Colonic mucosa (tissue), 4 donors: ENCODE results near the gene GASK1A. TPM values are rescaled to one million over a fixed set of nuclear protein-coding genes. Genes with fewer than 3 reads are reported as not detected.

Source experiments
- DNase-seq: peaks from one replicate; pipeline ENCODE4 v3.0.0-alpha.2; 2020
- H3K27ac ChIP-seq: fragments of 200-600 bp; one replicate; pipeline ENCODE4 v1.8.0; 2021
- H3K27me3 ChIP-seq: fragments of 200-600 bp; one replicate; pipeline ENCODE4 v1.8.0; 2021
- H3K36me3 ChIP-seq: fragments of 200-600 bp; one replicate; pipeline ENCODE4 v1.8.0; 2021
- H3K4me1 ChIP-seq: fragments of 200-600 bp; one replicate; pipeline ENCODE4 v1.8.0; 2021; ENCODE audit warnings: mild to moderate bottlenecking
- H3K4me3 ChIP-seq: fragments of 200-600 bp; one replicate; pipeline ENCODE4 v1.8.0; 2021
- H3K9ac ChIP-seq, 2 donors: one replicate each; pipeline ENCODE4 v1.7.0; 2013; ENCODE audit warnings: control low read depth in 2 of 2, low read depth in 2 of 2, low read length in 2 of 2
- H3K9me3 ChIP-seq: fragments of 200-600 bp; one replicate; pipeline ENCODE4 v1.8.0; 2021
- CTCF ChIP-seq: fragments of 200-600 bp; IDR thresholded peaks from one replicate; pipeline ENCODE4 v1.8.0; 2022; ENCODE audit warnings: antibody characterized with exemption, mild to moderate bottlenecking
- intact Hi-C: fragments of 100-400 bp; cut with DNase I; formaldehyde crosslinking; loops from one replicate; pipeline ENCODE4 v1.14.1; 2022
- total RNA-seq, 2 donors: library from RNA; stranded (reverse); fragmentation: NEBNext Ultra II Directional in 1 of 2; extraction: Animal tissue kit (Norgen Biotek cat#: 25700) in 1 of 2; gene quantifications; one replicate each; pipeline ENCODE4 v1.2.1, GENCODE V29; 2021
- donor health status: healthy.
- donor health status: DM: no; HTN: no; CAD: no.
- donor health status: DM: no; HTN: no; CAD: no.

Gene GASK1A
- total RNA-seq, 2 donors from 2014 or later = 1.3 to 2.2 TPM

GRCh38 chr3:43091481-43091880 lies 112.4 kb downstream of the GASK1A start:
- H3K4me3 ChIP-seq = no peak overlapping the region
- TF ChIP-seq CTCF = no peak
- no peaks in the 10 kb centered on the region for H3K27me3 ChIP-seq
- H3K9ac ChIP-seq = no peak overlapping the region
- no peak for DNase-seq
- H3K27ac ChIP-seq = no peak overlapping the region
- H3K4me1 ChIP-seq = no peaks in the 10 kb centered on the region
- H3K9me3 ChIP-seq = no peaks in the 10 kb centered on the region
- intact Hi-C loops = no loop called here
- H3K36me3 ChIP-seq = no peaks in the 10 kb centered on the region

- Histone ChIP-seq H3K9me3 (no peaks in the 10 kb centered on the region), H3K27me3 (no peaks in the 10 kb centered on the region), H3K9ac (no peak overlapping the region), H3K4me3 (no peak overlapping the region), H3K36me3 (no peaks in the 10 kb centered on the region), H3K4me1 (no peaks in the 10 kb centered on the region), H3K27ac (no peak overlapping the region)
- intact Hi-C loops = no loop called here
- no peak for DNase-seq
- TF ChIP-seq CTCF = no peak
Observed at GRCh38 chr3:43093006-43093405, 113.9 kb downstream of the GASK1A start.

- no peak for DNase-seq
- no peak overlapping the region for H3K4me3 ChIP-seq
- intact Hi-C loops = no loop called here
- no peak overlapping the region for H3K9ac ChIP-seq
- TF ChIP-seq CTCF = no peak
- no peaks in the 10 kb centered on the region for H3K4me1 ChIP-seq
- no peak overlapping the region for H3K27ac ChIP-seq
- H3K27me3 ChIP-seq = no peaks in the 10 kb centered on the region
- H3K9me3 ChIP-seq = no peaks in the 10 kb centered on the region
- H3K36me3 ChIP-seq = no peaks in the 10 kb centered on the region
Observed at GRCh38 chr3:43093974-43094373, 114.9 kb downstream of the GASK1A start.

- no peak for DNase-seq
- no peak overlapping the region for H3K9ac ChIP-seq
- no peak overlapping the region for H3K27ac ChIP-seq
- no peaks in the 10 kb centered on the region for H3K36me3 ChIP-seq
- no peak overlapping the region for H3K4me3 ChIP-seq
- no peaks in the 10 kb centered on the region for H3K27me3 ChIP-seq
- no peaks in the 10 kb centered on the region for H3K9me3 ChIP-seq
- intact Hi-C loops = no loop called here
- no peak for TF ChIP-seq CTCF
- no peaks in the 10 kb centered on the region for H3K4me1 ChIP-seq
Observed at GRCh38 chr3:43094381-43094780, 115.3 kb downstream of the GASK1A start.

- no peaks in the 10 kb centered on the region for H3K4me1 ChIP-seq
- no peak overlapping the region for H3K27ac ChIP-seq
- no peaks in the 10 kb centered on the region for H3K9me3 ChIP-seq
- H3K4me3 ChIP-seq = no peak overlapping the region
- intact Hi-C loops = no loop called here
- no peak overlapping the region for H3K9ac ChIP-seq
- no peak for TF ChIP-seq CTCF
- no peak for DNase-seq
- H3K36me3 ChIP-seq = no peaks in the 10 kb centered on the region
- no peaks in the 10 kb centered on the region for H3K27me3 ChIP-seq
Observed at GRCh38 chr3:43094851-43095250, 115.7 kb downstream of the GASK1A start.

GRCh38 chr3:43095370-43095769 lies 116.3 kb downstream of the GASK1A start:
- no peaks in the 10 kb centered on the region for H3K36me3 ChIP-seq
- no peak for DNase-seq
- no peaks in the 10 kb centered on the region for H3K9me3 ChIP-seq
- no peak overlapping the region for H3K4me3 ChIP-seq
- no peak overlapping the region for H3K27ac ChIP-seq
- intact Hi-C loops = no loop called here
- no peak for TF ChIP-seq CTCF
- no peaks in the 10 kb centered on the region for H3K27me3 ChIP-seq
- H3K4me1 ChIP-seq = no peaks in the 10 kb centered on the region
- no peak overlapping the region for H3K9ac ChIP-seq
